Measurements from ENCODE around the gene ANKH. TPM values are rescaled to one million over a fixed set of nuclear protein-coding genes. Genes with fewer than 3 reads are reported as not detected.

Gene ANKH
- total RNA-seq, 1 experiment from 2014 or later, result 65.2 TPM

DNA sequence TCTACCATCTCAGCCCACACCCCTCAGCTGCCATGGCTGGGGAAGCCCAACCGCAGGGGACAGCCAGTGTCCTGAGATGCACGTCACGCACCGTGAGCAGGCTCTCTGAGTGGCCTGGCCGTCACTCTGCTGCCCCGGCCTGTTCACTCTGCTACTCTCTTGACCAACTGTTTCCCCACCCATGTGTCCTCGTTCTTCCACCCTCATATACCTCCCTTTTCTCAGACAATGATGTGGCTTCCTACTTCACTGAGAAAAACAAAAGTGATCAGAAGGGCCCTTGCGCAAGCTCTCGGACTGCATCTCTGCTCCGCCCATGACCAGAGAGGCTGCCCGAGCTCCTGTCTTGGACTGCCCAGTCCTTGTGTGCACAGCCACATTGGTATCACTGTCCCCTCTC lies 159.4 kb downstream of the ANKH start:
- RAD21 ChIA-PET (ENCODE audit: low non-redundant PET in 1 of 2, low total read pairs in 2 of 2, uncharacterized antibody in 2 of 2, unreplicated experiment in 2 of 2), result no interaction called here
- ATAC-seq (no peak), DNase-seq (ENCODE audit: low read depth, low spot score) (no peak)
- H4K20me1 ChIP-seq (ENCODE audit: insufficient read depth), result no peaks in the 10 kb centered on the region
- no peak overlapping the region for H3K9ac ChIP-seq (ENCODE audit: low read length)
- CTCF ChIA-PET, result no interaction called here
- BruUV-seq (replicated peaks), result no TSS peak
- no peaks in the 10 kb centered on the region for H3K9me3 ChIP-seq (ENCODE audit: control insufficient read depth in 1 of 2, insufficient read depth in 1 of 2, low read depth in 1 of 2, low read length in 2 of 2)
- H3K9me2 ChIP-seq (ENCODE audit: insufficient read depth), result no peaks in the 10 kb centered on the region
- no peak overlapping the region for H3K4me2 ChIP-seq (ENCODE audit: low read length)
- H3K79me2 ChIP-seq (ENCODE audit: insufficient read depth, low read length), result no peaks in the 10 kb centered on the region
- H3K27me3 ChIP-seq (ENCODE audit: insufficient read depth, low read length), result no peaks in the 10 kb centered on the region
- TF ChIP-seq JUND (IDR thresholded peaks at IDR 0.05), result no peak
- TF ChIP-seq, protein P1, sequence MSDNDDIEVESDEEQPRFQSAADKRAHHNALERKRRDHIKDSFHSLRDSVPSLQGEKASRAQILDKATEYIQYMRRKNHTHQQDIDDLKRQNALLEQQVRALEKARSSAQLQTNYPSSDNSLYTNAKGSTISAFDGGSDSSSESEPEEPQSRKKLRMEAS (IDR thresholded peaks at IDR 0.05), result no peak
- TF ChIP-seq EZH2phosphoT487 (IDR thresholded peaks at IDR 0.05; ENCODE audit: borderline replicate concordance), result no peak
- TF ChIP-seq EGR1 (IDR thresholded peaks at IDR 0.05; ENCODE audit: low read depth), result no peak
- TF ChIP-seq, protein P2, sequence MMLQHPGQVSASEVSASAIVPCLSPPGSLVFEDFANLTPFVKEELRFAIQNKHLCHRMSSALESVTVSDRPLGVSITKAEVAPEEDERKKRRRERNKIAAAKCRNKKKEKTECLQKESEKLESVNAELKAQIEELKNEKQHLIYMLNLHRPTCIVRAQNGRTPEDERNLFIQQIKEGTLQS (IDR thresholded peaks at IDR 0.05), result no peak
- no peak for TF ChIP-seq CBX3 (IDR thresholded peaks at IDR 0.05; ENCODE audit: low read depth)
- TF ChIP-seq RAD21 (IDR thresholded peaks at IDR 0.05; ENCODE audit: low read depth), result no peak
- no peak for TF ChIP-seq ZFX (IDR thresholded peaks at IDR 0.05)
- no peak for TF ChIP-seq CEBPB (IDR thresholded peaks at IDR 0.05; ENCODE audit: low read depth)
- no peak for TF ChIP-seq SP1 (IDR thresholded peaks at IDR 0.05; ENCODE audit: low read depth)
- TF ChIP-seq ELF1 (IDR thresholded peaks at IDR 0.05; ENCODE audit: borderline replicate concordance, low read depth), result no peak
- TF ChIP-seq, protein P3, sequence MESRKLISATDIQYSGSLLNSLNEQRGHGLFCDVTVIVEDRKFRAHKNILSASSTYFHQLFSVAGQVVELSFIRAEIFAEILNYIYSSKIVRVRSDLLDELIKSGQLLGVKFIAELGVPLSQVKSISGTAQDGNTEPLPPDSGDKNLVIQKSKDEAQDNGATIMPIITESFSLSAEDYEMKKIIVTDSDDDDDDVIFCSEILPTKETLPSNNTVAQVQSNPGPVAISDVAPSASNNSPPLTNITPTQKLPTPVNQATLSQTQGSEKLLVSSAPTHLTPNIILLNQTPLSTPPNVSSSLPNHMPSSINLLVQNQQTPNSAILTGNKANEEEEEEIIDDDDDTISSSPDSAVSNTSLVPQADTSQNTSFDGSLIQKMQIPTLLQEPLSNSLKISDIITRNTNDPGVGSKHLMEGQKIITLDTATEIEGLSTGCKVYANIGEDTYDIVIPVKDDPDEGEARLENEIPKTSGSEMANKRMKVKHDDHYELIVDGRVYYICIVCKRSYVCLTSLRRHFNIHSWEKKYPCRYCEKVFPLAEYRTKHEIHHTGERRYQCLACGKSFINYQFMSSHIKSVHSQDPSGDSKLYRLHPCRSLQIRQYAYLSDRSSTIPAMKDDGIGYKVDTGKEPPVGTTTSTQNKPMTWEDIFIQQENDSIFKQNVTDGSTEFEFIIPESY (IDR thresholded peaks at IDR 0.05; ENCODE audit: extremely low read depth, insufficient replicate concordance, low read length), result no peak
- no peak for TF ChIP-seq POLR2A (IDR thresholded peaks at IDR 0.05; ENCODE audit: borderline replicate concordance, extremely low read depth, insufficient read depth, insufficient read length)
- no peak for TF ChIP-seq POLR2AphosphoS5 (IDR thresholded peaks at IDR 0.05; ENCODE audit: low read depth, low read length)
- peaks cover 0 to 16% of the 10 kb centered on the region in 2 experiments for H3K36me3 ChIP-seq (ENCODE audit: control insufficient read depth in 1 of 2, insufficient read depth in 2 of 2, low read length in 2 of 2)
- intact Hi-C loops (cut with micrococcal nuclease), result no loop called here
- H2AFZ ChIP-seq (ENCODE audit: low read depth, low read length, poor library complexity, severe bottlenecking), result no peak overlapping the region
- no peak overlapping the region for H3K27ac ChIP-seq (ENCODE audit: low read depth, low read length)
- H3K4me3 ChIP-seq (replicated peaks in 1 of 2; ENCODE audit: low read depth in 1 of 2, low read length in 2 of 2), result no peak overlapping the region
- H3K4me1 ChIP-seq (ENCODE audit: control insufficient read depth in 1 of 2, insufficient read depth in 2 of 2, low read length in 2 of 2), result no peaks in the 10 kb centered on the region
- POLR2A ChIA-PET, result no interaction called here
